AG04450 (cell line): ENCODE data around the gene ZNF687. TPM values are rescaled to one million over a fixed set of nuclear protein-coding genes. Genes with fewer than 3 reads are reported as not detected.

Experiments
- CTCF ChIA-PET: fragments of 300-600, 350-600 bp; formaldehyde crosslinking; extraction: SDS; loops from one replicate; lab custom pipeline; 2022; ENCODE audit warnings: antibody characterized with exemption, inconsistent platforms; lab: Charles Lee
- POLR2A ChIA-PET: fragments of 350-600 bp; formaldehyde crosslinking; extraction: SDS; loops from one replicate; lab custom pipeline; 2021; ENCODE audit warnings: antibody characterized with exemption, inconsistent platforms; lab: Yijun Ruan, JAX
- DNase-seq: peaks from one replicate; pipeline ENCODE4 v3.0.0-alpha.2; 2011; ENCODE audit warnings: low read depth, low spot score
- H3K27ac ChIP-seq: one replicate; pipeline ENCODE4 v1.5.1; 2012; ENCODE audit warnings: low read depth, low read length, control low read depth
- H3K27me3 ChIP-seq: one replicate; pipeline ENCODE4 v1.6.0; 2012; ENCODE audit warnings: low read length; ENCODE audit not compliant: control insufficient read depth, insufficient read depth
- H3K4me3 ChIP-seq: 2 replicates; pipeline ENCODE4 v1.5.1; 2011; ENCODE audit warnings: mild to moderate bottlenecking, low read depth, low read length, control low read depth
- H3K9me3 ChIP-seq: 2 replicates; pipeline ENCODE4 v1.5.1; 2012; ENCODE audit warnings: low read length; ENCODE audit not compliant: control insufficient read depth, insufficient read depth
- CTCF ChIP-seq: IDR thresholded peaks from 2 replicates; pipeline ENCODE4 v1.5.1; 2011; ENCODE audit warnings: low read depth, low read length, control low read depth, inconsistent platforms
- polyA plus RNA-seq: library from polyadenylated mRNA; depleted of rRNA; stranded (reverse); fragments of >200 nt; gene quantifications from 2 replicates; pipeline ENCODE4 v1.2.3, GENCODE V29; 2011

The ZNF687 gene
- polyA plus RNA-seq, 1 experiment = 10.5 TPM

- ChIA-PET CTCF (interaction anchor here (1.1 to 4.6 kb wide), 2 partner anchors 10 to 14 kb away, joined by 4 to 21 read pairs; no protein-coding TSS in a partner anchor), POLR2A (no interaction called here)
- Histone ChIP-seq H3K4me3 (no peak overlapping the region), H3K9me3 (no peaks in the 10 kb centered on the region), H3K27me3 (no peaks in the 10 kb centered on the region), H3K27ac (no peak overlapping the region)
- no peak for TF ChIP-seq CTCF
- DNase-seq = no peak
Measured at GRCh38 chr1:151242442-151242841, 39.7 kb upstream of the ZNF687 start.

GRCh38 chr1:151243683-151244216, 38.3 kb upstream of the ZNF687 start:
- ChIA-PET POLR2A (no interaction called here), CTCF (interaction anchor here (4.6 kb wide), 1 partner anchor 8 kb away, joined by 21 read pairs; no protein-coding TSS in a partner anchor)
- no peak for DNase-seq
- no peak overlapping the region for H3K4me3 ChIP-seq
- TF ChIP-seq CTCF = no peak
- no peaks in the 10 kb centered on the region for H3K9me3 ChIP-seq
- H3K27ac ChIP-seq = no peak overlapping the region
- H3K27me3 ChIP-seq = no peaks in the 10 kb centered on the region

- POLR2A ChIA-PET = interaction anchor here (0.6 kb wide), 1 partner anchor 11 kb away, joined by 4 read pairs; no protein-coding TSS in a partner anchor
- DNase-seq = no peak
- Histone ChIP-seq H3K27ac (no peak overlapping the region), H3K9me3 (no peaks in the 10 kb centered on the region; the same call in 1 of the 2 replicates), H3K4me3 (no peak overlapping the region), H3K27me3 (no peaks in the 10 kb centered on the region)
- CTCF ChIA-PET = no interaction called here
- no peak for TF ChIP-seq CTCF
Measured at GRCh38 chr1:151246786-151247185, 35.3 kb upstream of the ZNF687 start.

- peak; percentile 94 for TF ChIP-seq CTCF
- H3K4me3 ChIP-seq = no peak overlapping the region
- no peak overlapping the region for H3K27ac ChIP-seq
- no peaks in the 10 kb centered on the region; the same call in 1 of the 2 replicates for H3K9me3 ChIP-seq
- POLR2A ChIA-PET = interaction anchor here (0.6 kb wide), 1 partner anchor 144 kb away, joined by 4 read pairs; no protein-coding TSS in a partner anchor
- CTCF ChIA-PET = interaction anchor here (0.6 to 5.1 kb wide), 29 partner anchors 9 to 227 kb away, joined by 3 to 32 read pairs (median 5); partner anchors contain the start of genes TMOD4 and VPS72
- no peaks in the 10 kb centered on the region for H3K27me3 ChIP-seq
- peak; percentile 42 for DNase-seq
Measured at GRCh38 chr1:151251656-151252470, 30.2 kb upstream of the ZNF687 start.
